Calu3 (cell line): ENCODE measurements around the gene PPIE. TPM values are rescaled to one million over a fixed set of nuclear protein-coding genes. Genes with fewer than 3 reads are reported as not detected.
"Not testable (repeated sequence)": the region's sequence is repeated elsewhere in the genome, so short reads cannot be mapped to it uniquely, and the experiment has no call there.

Experiments used
- BruUV-seq: library from RNA; stranded (reverse); fragments of 400-500 nt; replicated peaks from 2 replicates; lab custom pipeline; 2021; lab: Mats Ljungman, UMichigan
- CTCF ChIA-PET: fragments of 300-600 bp; sonication (Branson Sonifier 250); formaldehyde crosslinking; loops from one replicate; lab custom pipeline; 2022; ENCODE audit warnings: antibody characterized with exemption; lab: Charles Lee
- DNase-seq: peaks from one replicate; pipeline ENCODE4 v3.0.0; 2022
- H3K27ac Mint-ChIP-seq: one replicate; pipeline ENCODE4 v1.8.0; 2022; ENCODE audit warnings: mixed read lengths; ENCODE audit not compliant: unreplicated experiment
- H3K27me3 Mint-ChIP-seq: one replicate; pipeline ENCODE4 v1.8.0; 2022; ENCODE audit warnings: mixed read lengths; ENCODE audit not compliant: unreplicated experiment
- H3K36me3 Mint-ChIP-seq: one replicate; pipeline ENCODE4 v1.8.0; 2022; ENCODE audit warnings: mild to moderate bottlenecking, moderate library complexity, mixed read lengths; ENCODE audit not compliant: insufficient read depth, unreplicated experiment
- H3K4me1 Mint-ChIP-seq: one replicate; pipeline ENCODE4 v1.8.0; 2022; ENCODE audit warnings: mild to moderate bottlenecking, low read depth, mixed read lengths; ENCODE audit not compliant: unreplicated experiment
- H3K4me3 Mint-ChIP-seq: one replicate; pipeline ENCODE4 v1.8.0; 2022; ENCODE audit warnings: mild to moderate bottlenecking, low read depth, moderate library complexity, mixed read lengths; ENCODE audit not compliant: unreplicated experiment
- H3K9me3 Mint-ChIP-seq: one replicate; pipeline ENCODE4 v1.8.0; 2022; ENCODE audit warnings: low read depth, mixed read lengths; ENCODE audit not compliant: unreplicated experiment
- CTCF ChIP-seq: fragments of 200-600 bp; IDR thresholded peaks from one replicate; pipeline ENCODE4 v1.8.0; 2022; ENCODE audit warnings: antibody characterized with exemption; ENCODE audit not compliant: unreplicated experiment
- intact Hi-C: fragments of 100-400 bp; cut with micrococcal nuclease; formaldehyde crosslinking; loops from one replicate; pipeline ENCODE4 v1.10.0; 2022; ENCODE audit not compliant: unreplicated experiment
- total RNA-seq: library from RNA; stranded (reverse); gene quantifications from 2 replicates; pipeline ENCODE4 v1.2.3, GENCODE V29; 2022

Gene PPIE
- total RNA-seq, 1 experiment from 2014 or later = 38.2 TPM

GRCh38 chr1:39781349-39781715 lies 42.6 kb downstream of the PPIE start:
- intact Hi-C loops = no loop called here
- DNase-seq = no peak
- Mint-ChIP-seq H3K9me3 (no peaks in the 10 kb centered on the region), H3K4me1 (no peaks in the 10 kb centered on the region), H3K27me3 (no peaks in the 10 kb centered on the region), H3K27ac (no peak overlapping the region), H3K36me3 (no peaks in the 10 kb centered on the region), H3K4me3 (no peak overlapping the region)
- CTCF ChIA-PET = no interaction called here
- no TSS peak for BruUV-seq
- no peak for TF ChIP-seq CTCF

DNA sequence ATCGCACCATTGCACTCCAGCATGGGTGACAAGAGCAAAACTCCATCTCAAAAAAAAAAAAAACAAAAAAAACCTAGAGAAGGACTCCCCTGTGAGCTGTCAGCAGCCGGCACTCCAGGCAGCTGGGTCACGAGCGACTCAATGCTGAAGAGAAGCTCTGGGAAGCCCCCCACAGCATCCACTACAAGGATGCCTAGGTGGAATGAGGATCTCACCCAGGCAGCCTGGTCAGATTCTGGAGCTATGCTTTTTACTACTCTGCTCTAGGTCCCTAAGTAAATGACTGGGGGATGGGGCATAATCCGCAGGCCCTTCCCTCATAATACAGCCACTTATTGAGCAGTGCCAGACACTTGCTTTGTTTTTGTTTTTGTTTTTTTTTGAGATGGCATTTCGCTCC lies 43.4 kb downstream of the PPIE start:
- no TSS peak for BruUV-seq
- H3K4me1 Mint-ChIP-seq = no peaks in the 10 kb centered on the region
- CTCF ChIA-PET = no interaction called here
- no peak for TF ChIP-seq CTCF
- H3K27me3 Mint-ChIP-seq = no peaks in the 10 kb centered on the region
- H3K36me3 Mint-ChIP-seq = no peaks in the 10 kb centered on the region
- no peaks in the 10 kb centered on the region for H3K9me3 Mint-ChIP-seq
- H3K4me3 Mint-ChIP-seq = no peak overlapping the region
- DNase-seq = no peak
- H3K27ac Mint-ChIP-seq = no peak overlapping the region
- intact Hi-C loops = no loop called here

- BruUV-seq, H3K4me3 Mint-ChIP-seq, H3K4me1 Mint-ChIP-seq, H3K27ac Mint-ChIP-seq, DNase-seq, H3K9me3 Mint-ChIP-seq, CTCF ChIA-PET, H3K36me3 Mint-ChIP-seq, H3K27me3 Mint-ChIP-seq, intact Hi-C loops: not testable (repeated sequence)
Measured at GRCh38 chr1:39782685-39783084, 44.0 kb downstream of the PPIE start.

DNA sequence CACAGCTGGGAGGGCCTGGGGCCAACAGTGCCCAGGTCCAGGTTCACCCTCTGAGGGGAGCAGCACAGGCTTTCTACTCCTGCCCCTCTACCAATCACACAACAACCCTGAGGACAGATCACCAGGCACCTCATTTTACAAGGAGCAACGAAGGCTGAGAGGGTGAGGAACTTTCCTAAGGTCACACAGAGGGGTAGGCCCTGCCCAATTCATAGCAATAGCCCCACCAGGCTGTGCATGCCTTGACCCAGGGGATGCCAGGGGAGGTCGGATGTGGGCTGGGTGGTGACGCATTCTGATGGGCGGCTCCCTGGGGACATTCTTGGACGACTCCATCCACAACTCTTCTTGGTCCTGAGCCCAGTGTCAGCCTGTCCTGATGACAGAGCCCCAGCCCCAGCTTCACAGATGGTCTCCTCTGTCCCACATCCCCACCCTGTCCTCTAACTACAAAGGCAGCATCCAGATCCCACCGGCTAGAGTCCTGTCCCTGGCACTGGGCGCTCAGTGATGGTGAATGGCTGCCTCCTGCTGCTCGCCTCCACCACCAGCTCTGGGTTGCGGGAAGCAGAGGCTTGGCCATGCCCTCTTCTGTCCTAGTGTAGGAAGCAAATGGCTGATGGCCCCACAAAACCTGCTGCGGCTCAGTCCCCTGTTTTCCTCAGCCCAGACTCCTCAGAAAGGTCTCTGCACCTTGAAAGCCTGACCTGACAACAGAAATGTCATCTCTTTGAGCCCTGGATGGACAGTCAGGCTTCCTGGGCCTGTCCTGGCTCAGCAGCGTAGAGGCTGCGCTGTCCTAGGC lies 47.8 kb downstream of the PPIE start:
- H3K9me3 Mint-ChIP-seq, H3K4me1 Mint-ChIP-seq, CTCF ChIA-PET, intact Hi-C loops, BruUV-seq, H3K27me3 Mint-ChIP-seq, H3K27ac Mint-ChIP-seq, H3K4me3 Mint-ChIP-seq, DNase-seq: not testable (repeated sequence)
- H3K36me3 Mint-ChIP-seq = peaks cover 17% of the 10 kb centered on the region

DNA sequence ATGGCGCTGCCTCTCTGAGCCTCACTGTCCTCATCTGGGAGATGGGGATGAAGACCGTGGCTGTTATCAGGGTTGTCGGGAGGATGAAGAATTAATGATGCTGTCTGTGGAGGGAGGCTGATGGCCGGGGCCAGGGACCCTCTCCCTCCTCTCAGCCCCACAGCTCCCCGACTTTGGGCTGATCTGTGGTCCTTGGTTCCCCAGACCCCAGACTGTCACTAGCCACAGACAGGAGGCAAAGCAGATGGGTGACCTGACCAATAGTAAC lies 48.4 kb downstream of the PPIE start:
- CTCF ChIA-PET, DNase-seq, H3K27me3 Mint-ChIP-seq, intact Hi-C loops, H3K9me3 Mint-ChIP-seq, H3K27ac Mint-ChIP-seq, BruUV-seq, H3K4me1 Mint-ChIP-seq: not testable (repeated sequence)
- peak overlapping the region; percentile 74 for H3K4me3 Mint-ChIP-seq
- peaks cover 17% of the 10 kb centered on the region for H3K36me3 Mint-ChIP-seq

GRCh38 chr1:39787468-39787867 lies 48.8 kb downstream of the PPIE start:
- no peak for TF ChIP-seq CTCF
- no peaks in the 10 kb centered on the region for H3K27me3 Mint-ChIP-seq
- intact Hi-C loops = no loop called here
- no peaks in the 10 kb centered on the region for H3K9me3 Mint-ChIP-seq
- H3K4me1 Mint-ChIP-seq = no peaks in the 10 kb centered on the region
- peak overlapping the region; percentile 74 for H3K4me3 Mint-ChIP-seq
- CTCF ChIA-PET = no interaction called here
- DNase-seq = no peak
- no peak overlapping the region for H3K27ac Mint-ChIP-seq
- no TSS peak for BruUV-seq
- H3K36me3 Mint-ChIP-seq = peaks cover 17% of the 10 kb centered on the region

DNA sequence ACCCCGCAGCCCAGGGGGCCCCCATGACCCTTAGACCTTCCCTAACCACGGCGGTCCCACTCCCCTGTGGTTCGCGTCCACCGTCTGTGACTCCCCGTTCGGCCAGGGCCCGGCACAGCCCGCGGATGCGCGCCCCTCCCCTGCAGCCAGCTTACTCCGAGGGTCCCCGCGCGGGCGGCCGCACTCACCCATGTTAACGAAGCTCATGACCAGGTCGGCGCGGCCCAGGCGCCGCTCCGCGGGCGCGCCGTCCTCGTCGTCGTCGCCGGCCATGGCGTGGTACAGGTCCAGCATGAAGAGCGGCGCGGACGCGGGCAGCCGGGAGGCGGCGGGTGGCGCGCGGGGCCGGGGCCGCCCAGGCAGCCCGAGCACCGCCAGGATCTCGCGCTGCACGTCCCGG lies 49.3 kb downstream of the PPIE start:
- H3K27me3 Mint-ChIP-seq, H3K9me3 Mint-ChIP-seq, H3K27ac Mint-ChIP-seq: not testable (repeated sequence)

More for the DNA sequence above, 49.3 kb downstream of the PPIE start:
- H3K4me1 Mint-ChIP-seq, DNase-seq, BruUV-seq, intact Hi-C loops: not testable (repeated sequence)
- H3K4me3 Mint-ChIP-seq = peak overlapping the region; percentile 74
- H3K36me3 Mint-ChIP-seq = peaks cover 17% of the 10 kb centered on the region
- CTCF ChIA-PET = interaction anchor here (0.6 to 1.0 kb wide), 2 partner anchors 131 to 362 kb away, joined by 3 to 4 read pairs; no protein-coding TSS in a partner anchor
